Stimulated activated CD8-positive, alpha-beta memory T cell treated with anti-CD3 and anti-CD28 coated beads, Interleukin-4, amount 100 ng/mL, for 48 hours (primary cell): ENCODE data around the gene METTL23.

Experiments used
- DNase-seq: peaks from one replicate; pipeline ENCODE4 v3.0.0-alpha.2; 2020

Gene METTL23

GRCh38 chr17:76726776-76727718 lies at the start of gene METTL23:
Gene METTL23 (plus strand): TSS chr17:76726839. CDS start chr17:76729711, 2,872 bp downstream.
- DNase-seq, result peak; percentile 85

- no peak for DNase-seq
These were observed 49.2 kb upstream of the METTL23 start for GRCh38 chr17:76677406-76677805.

GRCh38 chr17:76678330-76678729 lies 48.3 kb upstream of the METTL23 start:
- peak; percentile 36 for DNase-seq

GRCh38 chr17:76679239-76679638 lies 47.4 kb upstream of the METTL23 start:
- DNase-seq, result no peak

GRCh38 chr17:76681222-76682137 lies 45.2 kb upstream of the METTL23 start:
- peak; percentile 82 for DNase-seq

- no peak for DNase-seq
These were observed 44.3 kb upstream of the METTL23 start for GRCh38 chr17:76682296-76682695.

- no peak for DNase-seq
These were observed 43.5 kb upstream of the METTL23 start for GRCh38 chr17:76683011-76683755.

GRCh38 chr17:76683921-76684745 lies 42.5 kb upstream of the METTL23 start:
- no peak for DNase-seq

- no peak for DNase-seq
These were observed 41.9 kb upstream of the METTL23 start for GRCh38 chr17:76684756-76685155.

- DNase-seq, result no peak
These were observed 41.3 kb upstream of the METTL23 start for GRCh38 chr17:76685366-76685765.

GRCh38 chr17:76685846-76686245 lies 40.8 kb upstream of the METTL23 start:
- DNase-seq, result no peak

GRCh38 chr17:76686538-76687297 lies 39.9 kb upstream of the METTL23 start:
- no peak for DNase-seq

- DNase-seq, result no peak
These were observed 39.1 kb upstream of the METTL23 start for GRCh38 chr17:76687298-76688164.

- no peak for DNase-seq
These were observed 38.4 kb upstream of the METTL23 start for GRCh38 chr17:76688165-76688622.

- DNase-seq, result no peak
These were observed 36.8 kb upstream of the METTL23 start for GRCh38 chr17:76689859-76690258.

GRCh38 chr17:76690596-76691280 lies 35.9 kb upstream of the METTL23 start:
- no peak for DNase-seq

GRCh38 chr17:76691379-76692191 lies 35.1 kb upstream of the METTL23 start:
- DNase-seq, result no peak
